Left ventricle myocardium inferior (tissue), 1 donor: ENCODE results near the gene HAAO. TPM values are rescaled to one million over a fixed set of nuclear protein-coding genes. Genes with fewer than 3 reads are reported as not detected.
"Not testable (repeated sequence)": the region's sequence is repeated elsewhere in the genome, so short reads cannot be mapped to it uniquely, and the experiment has no call there.

ENCODE experiments used
- DNase-seq: peaks from one replicate; pipeline ENCODE4 v3.0.0-alpha.2; 2020
- H3K27ac ChIP-seq: fragments of 200-600 bp; replicated peaks from 2 replicates; pipeline ENCODE4 v1.8.0; 2021
- H3K27me3 ChIP-seq: fragments of 200-600 bp; 2 replicates; pipeline ENCODE4 v1.8.0; 2021; ENCODE audit warnings: low read depth
- H3K36me3 ChIP-seq: fragments of 200-600 bp; 2 replicates; pipeline ENCODE4 v1.8.0; 2021
- H3K4me1 ChIP-seq: fragments of 200-600 bp; 2 replicates; pipeline ENCODE4 v1.8.0; 2021
- H3K4me3 ChIP-seq: fragments of 200-600 bp; 2 replicates; pipeline ENCODE4 v1.8.0; 2021; ENCODE audit warnings: mild to moderate bottlenecking, moderate library complexity
- H3K9me3 ChIP-seq: fragments of 200-600 bp; replicated peaks from 2 replicates; pipeline ENCODE4 v1.8.0; 2021
- CTCF ChIP-seq: fragments of 200-600 bp; IDR thresholded peaks from 2 replicates; pipeline ENCODE4 v1.8.0; 2021; ENCODE audit warnings: antibody characterized with exemption, mild to moderate bottlenecking, borderline replicate concordance
- intact Hi-C: fragments of 100-400 bp; cut with micrococcal nuclease; formaldehyde crosslinking; loops from one replicate; pipeline ENCODE4 v1.11.0; 2022
- total RNA-seq: library from RNA; stranded (reverse); fragmentation: NEBNext Ultra II Directional; extraction: Animal tissue kit (Norgen Biotek cat#: 25700); gene quantifications from one replicate; pipeline ENCODE4 v1.2.1, GENCODE V29; 2021
- donor health status: DM: no; HTN: yes; CAD: no; lungs with severe emphysema.

Gene HAAO
- total RNA-seq, 1 donor from 2014 or later = 2.3 TPM

- no peak for DNase-seq
- Histone ChIP-seq H3K27ac (peak overlapping the region; percentile 80), H3K4me3 (no peak overlapping the region), H3K9me3 (no peaks in the 10 kb centered on the region), H3K4me1 (peaks cover 13% of the 10 kb centered on the region), H3K36me3 (no peaks in the 10 kb centered on the region), H3K27me3 (no peaks in the 10 kb centered on the region)
- intact Hi-C loops = no loop called here
- no peak for TF ChIP-seq CTCF
Measured at GRCh38 chr2:42835577-42836371, 43.4 kb upstream of the HAAO start.

- H3K27me3 ChIP-seq = no peaks in the 10 kb centered on the region
- H3K9me3 ChIP-seq = no peaks in the 10 kb centered on the region
- no peak overlapping the region for H3K27ac ChIP-seq
- H3K4me1 ChIP-seq = peaks cover 22% of the 10 kb centered on the region
- no peak for DNase-seq
- no peak for TF ChIP-seq CTCF
- no peaks in the 10 kb centered on the region for H3K36me3 ChIP-seq
- intact Hi-C loops = no loop called here
- no peak overlapping the region for H3K4me3 ChIP-seq
Measured at GRCh38 chr2:42834161-42834560, 41.8 kb upstream of the HAAO start.

GRCh38 chr2:42832289-42832634 is 39.9 kb upstream of the HAAO start:
- Histone ChIP-seq H3K9me3 (no peaks in the 10 kb centered on the region), H3K36me3 (no peaks in the 10 kb centered on the region), H3K27me3 (no peaks in the 10 kb centered on the region), H3K27ac (no peak overlapping the region), H3K4me3 (no peak overlapping the region), H3K4me1 (peaks cover 36% of the 10 kb centered on the region)
- no peak for TF ChIP-seq CTCF
- no peak for DNase-seq
- intact Hi-C loops = no loop called here

- H3K27me3 ChIP-seq, H3K36me3 ChIP-seq, H3K27ac ChIP-seq, H3K9me3 ChIP-seq, DNase-seq, H3K4me3 ChIP-seq, intact Hi-C loops: not testable (repeated sequence)
- peaks cover 35% of the 10 kb centered on the region for H3K4me1 ChIP-seq
Measured at GRCh38 chr2:42831575-42832288, 39.3 kb upstream of the HAAO start.

- intact Hi-C loops = no loop called here
- TF ChIP-seq CTCF = no peak
- no peaks in the 10 kb centered on the region for H3K27me3 ChIP-seq
- H3K36me3 ChIP-seq = no peaks in the 10 kb centered on the region
- no peak for DNase-seq
- H3K9me3 ChIP-seq = no peaks in the 10 kb centered on the region
- peaks cover 28% of the 10 kb centered on the region for H3K4me1 ChIP-seq
- H3K27ac ChIP-seq = no peak overlapping the region
- H3K4me3 ChIP-seq = no peak overlapping the region
Measured at GRCh38 chr2:42830922-42831574, 38.7 kb upstream of the HAAO start.
